Activated naive CD8-positive, alpha-beta T cell (primary cell): Measurements from ENCODE around the gene LARGE1.

Experiments
- H3K27ac Mint-ChIP-seq: one replicate; pipeline ENCODE4 v1.8.0; 2021; ENCODE audit warnings: mixed read lengths
- H3K27me3 Mint-ChIP-seq: one replicate; pipeline ENCODE4 v1.8.0; 2021; ENCODE audit warnings: mixed read lengths
- H3K36me3 Mint-ChIP-seq: one replicate; pipeline ENCODE4 v1.8.0; 2021; ENCODE audit warnings: mixed read lengths
- H3K4me1 Mint-ChIP-seq: one replicate; pipeline ENCODE4 v1.8.0; 2021; ENCODE audit warnings: low read depth, mixed read lengths
- H3K4me3 Mint-ChIP-seq: one replicate; pipeline ENCODE4 v1.8.0; 2021; ENCODE audit warnings: mild to moderate bottlenecking, mixed read lengths
- H3K9me3 Mint-ChIP-seq: one replicate; pipeline ENCODE4 v1.8.0; 2021; ENCODE audit warnings: low read depth, mixed read lengths

LARGE1 gene

DNA sequence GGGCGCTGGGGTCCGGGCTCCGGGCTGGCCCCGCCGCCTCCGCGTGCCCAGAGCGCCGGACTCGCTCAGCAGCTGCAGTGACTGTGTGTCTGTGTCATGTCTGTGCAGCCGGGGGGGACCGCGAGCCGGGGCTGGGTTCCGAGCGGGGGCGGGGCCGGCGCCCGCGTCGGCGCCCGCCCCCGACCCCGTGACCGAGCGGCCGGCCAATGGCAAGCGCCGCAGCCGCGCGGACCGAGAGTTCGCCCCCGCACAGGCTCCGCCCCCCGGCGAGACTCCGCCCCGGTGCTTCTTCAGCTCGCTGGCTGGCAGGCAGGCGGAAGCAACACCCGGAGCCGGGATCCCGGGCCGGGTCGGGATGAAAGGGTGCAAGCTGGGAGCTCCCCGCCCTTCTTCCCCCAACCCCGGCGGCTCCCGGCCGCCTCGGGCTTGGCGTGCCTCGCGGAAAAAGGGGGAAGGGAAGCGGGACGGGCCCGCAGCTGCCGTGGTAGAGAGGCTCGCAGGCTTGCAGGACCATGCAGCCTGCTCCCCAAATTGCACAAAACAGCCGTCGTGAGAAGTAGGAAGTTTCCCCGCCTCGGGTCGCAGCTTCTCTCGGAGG, 750 bp upstream of the LARGE1 start:
- Mint-ChIP-seq H3K27ac (no peak overlapping the region), H3K4me1 (peaks cover 25% of the 10 kb centered on the region), H3K4me3 (peak overlapping the region; percentile 85), H3K36me3 (no peaks in the 10 kb centered on the region), H3K9me3 (no peaks in the 10 kb centered on the region), H3K27me3 (peaks cover 25% of the 10 kb centered on the region)

DNA sequence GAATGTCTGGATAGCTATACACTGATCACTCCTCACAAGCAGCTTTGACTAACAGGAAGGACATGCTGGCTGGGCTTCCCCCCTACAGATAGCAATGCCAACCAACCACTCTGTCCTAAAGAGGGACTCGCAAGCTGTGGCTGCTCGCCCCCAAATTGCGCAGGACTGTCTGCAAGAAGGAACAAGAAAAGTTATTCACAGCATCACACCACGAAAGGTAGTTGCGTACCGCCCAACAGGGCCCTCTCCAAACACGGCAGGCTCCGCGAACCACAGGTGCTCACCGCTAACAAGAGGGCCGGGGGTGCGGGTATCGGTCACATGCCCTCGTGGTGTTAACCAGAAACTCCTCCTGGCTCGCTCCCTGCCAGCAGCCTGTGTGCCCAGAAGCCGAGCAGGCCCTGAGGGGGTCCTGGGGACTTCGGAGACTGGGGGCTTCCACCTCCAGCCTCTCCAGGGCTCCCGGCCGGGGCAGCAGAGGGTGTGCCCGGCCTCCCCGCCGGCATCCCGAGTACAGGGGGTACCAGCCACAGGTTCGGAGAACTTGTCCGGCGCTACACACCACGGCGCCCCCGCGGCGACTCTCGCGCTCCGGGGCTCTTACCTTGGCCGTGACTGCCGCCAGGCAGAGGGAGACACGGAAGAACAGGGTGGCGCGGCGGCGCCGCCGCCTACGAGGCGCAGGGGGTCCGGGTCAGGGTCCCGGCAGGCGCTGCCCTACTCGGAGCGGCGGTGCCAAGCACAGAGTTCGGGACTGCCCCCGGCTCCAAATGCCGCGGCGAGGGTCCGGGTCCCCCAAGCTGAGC, 682 bp downstream of the LARGE1 start:
- H3K4me3 Mint-ChIP-seq, result peak overlapping the region; percentile 83
- H3K27ac Mint-ChIP-seq, result no peak overlapping the region
- no peaks in the 10 kb centered on the region for H3K9me3 Mint-ChIP-seq
- H3K27me3 Mint-ChIP-seq, result peaks cover 24% of the 10 kb centered on the region
- peaks cover 25% of the 10 kb centered on the region for H3K4me1 Mint-ChIP-seq
- no peaks in the 10 kb centered on the region for H3K36me3 Mint-ChIP-seq

DNA sequence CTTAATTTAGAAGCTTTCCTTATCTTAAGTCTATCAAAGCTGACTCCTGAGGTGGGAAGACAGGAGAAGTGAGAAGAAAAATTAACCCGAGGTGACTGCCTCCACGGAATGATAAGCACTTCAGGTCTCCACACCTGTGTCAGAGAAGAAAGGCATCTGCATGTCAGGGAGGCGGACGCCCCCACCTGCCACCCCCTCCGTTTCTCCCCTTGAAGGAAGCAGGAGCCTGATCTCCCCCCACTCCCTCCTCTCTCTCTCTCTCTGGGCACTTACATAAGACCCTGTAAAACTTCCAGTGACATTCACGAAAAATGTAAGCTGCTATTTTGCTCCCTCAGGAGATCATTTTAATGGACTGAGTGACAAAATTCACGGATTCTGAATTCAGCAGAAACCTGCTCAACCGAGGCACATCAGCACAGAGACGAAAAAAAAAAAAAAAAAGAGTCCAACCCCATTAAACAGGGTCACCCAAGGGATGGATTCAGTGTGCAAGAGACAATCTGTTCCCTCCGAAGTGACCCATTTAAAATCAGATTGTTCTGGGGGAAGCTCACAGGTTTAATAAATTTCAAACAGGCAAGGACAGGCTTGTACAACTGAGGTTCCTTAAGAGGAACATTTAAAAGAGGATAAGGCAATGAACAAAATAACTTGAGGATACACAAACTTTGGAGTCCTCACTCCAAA, 1.5 kb downstream of the LARGE1 start:
- no peaks in the 10 kb centered on the region for H3K36me3 Mint-ChIP-seq
- no peaks in the 10 kb centered on the region for H3K9me3 Mint-ChIP-seq
- H3K27ac Mint-ChIP-seq, result no peak overlapping the region
- peaks cover 25% of the 10 kb centered on the region for H3K4me1 Mint-ChIP-seq
- peak overlapping the region; percentile 83 for H3K4me3 Mint-ChIP-seq
- peaks cover 25% of the 10 kb centered on the region for H3K27me3 Mint-ChIP-seq

DNA sequence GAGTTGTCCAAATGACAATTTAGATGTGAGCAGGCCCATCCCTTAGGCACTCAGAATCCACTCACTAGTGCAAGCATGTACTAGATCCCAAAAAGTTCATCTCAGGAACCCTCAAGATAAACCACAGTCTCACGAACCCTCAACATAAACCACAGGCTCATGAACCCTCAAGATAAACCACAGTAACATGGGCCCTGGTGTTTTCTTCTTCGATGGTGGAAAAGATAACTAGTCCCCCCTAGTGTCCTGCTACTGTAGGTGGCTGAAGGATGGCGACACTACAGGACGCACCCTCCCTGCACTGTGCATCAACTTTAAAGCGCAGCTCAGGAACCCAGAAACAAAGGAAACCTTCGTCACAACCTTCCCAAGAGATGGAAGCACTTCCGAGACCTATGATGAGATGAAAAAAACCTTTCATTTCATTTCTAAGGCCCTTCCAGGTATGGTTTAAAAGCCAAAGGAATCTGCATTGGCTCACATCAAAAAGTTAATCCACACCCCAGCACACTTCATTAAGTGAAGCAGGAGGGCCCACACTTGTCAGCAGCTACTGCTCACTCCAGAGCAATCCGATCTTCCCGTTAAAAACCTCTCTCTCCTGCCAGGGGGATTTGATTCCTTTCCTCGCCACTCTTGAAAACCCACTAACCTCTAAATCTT, 2.4 kb downstream of the LARGE1 start:
- H3K36me3 Mint-ChIP-seq, result no peaks in the 10 kb centered on the region
- no peak overlapping the region for H3K27ac Mint-ChIP-seq
- H3K9me3 Mint-ChIP-seq, result no peaks in the 10 kb centered on the region
- H3K4me3 Mint-ChIP-seq, result no peak overlapping the region
- H3K27me3 Mint-ChIP-seq, result peaks cover 18% of the 10 kb centered on the region
- peaks cover 19% of the 10 kb centered on the region for H3K4me1 Mint-ChIP-seq

DNA sequence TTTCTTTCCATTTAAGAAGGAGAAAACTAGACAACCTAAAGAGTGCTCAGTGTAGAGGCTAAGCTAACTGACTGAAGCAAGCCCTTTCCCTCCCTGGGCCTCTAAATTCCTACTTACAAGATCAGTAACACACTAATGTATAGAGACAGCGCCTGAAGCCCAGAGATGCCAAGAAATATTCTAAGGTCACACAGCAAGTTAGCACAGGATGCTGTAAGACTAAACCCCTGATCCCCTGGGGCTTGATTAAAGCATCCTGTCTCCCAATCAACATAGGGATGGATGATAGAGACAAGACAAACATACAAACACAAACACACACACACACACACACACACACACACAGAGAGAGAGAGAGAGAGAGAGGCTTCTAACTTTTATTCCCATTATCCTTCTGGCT, 5.6 kb downstream of the LARGE1 start:
- Mint-ChIP-seq H3K27me3 (peaks cover 22% of the 10 kb centered on the region), H3K4me1 (peaks cover 7% of the 10 kb centered on the region)

DNA sequence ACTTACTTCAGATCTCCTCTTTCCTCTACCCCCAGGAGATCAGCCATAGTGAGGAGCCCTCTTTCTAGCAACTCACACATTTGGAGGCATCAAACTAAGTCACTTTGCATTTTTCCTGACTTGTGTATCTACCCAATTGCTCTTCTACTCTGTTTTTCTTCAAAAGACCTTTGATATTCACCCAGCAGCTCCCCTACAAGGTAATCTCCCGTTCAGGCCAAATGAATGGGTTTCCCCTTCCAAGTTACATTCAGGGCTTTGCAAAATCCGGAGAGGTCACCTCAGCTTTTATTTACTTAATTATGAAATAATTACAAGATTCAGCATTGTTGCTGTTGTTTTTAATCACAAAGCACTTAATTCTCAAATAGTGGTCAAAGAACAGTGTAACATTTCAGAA, 6.1 kb downstream of the LARGE1 start:
- no peak overlapping the region for H3K27ac Mint-ChIP-seq

More for the DNA sequence above, 5.6 kb downstream of the LARGE1 start:
- no peaks in the 10 kb centered on the region for H3K36me3 Mint-ChIP-seq
- H3K27ac Mint-ChIP-seq, result no peak overlapping the region
- no peaks in the 10 kb centered on the region for H3K9me3 Mint-ChIP-seq
- H3K4me3 Mint-ChIP-seq, result no peak overlapping the region

DNA sequence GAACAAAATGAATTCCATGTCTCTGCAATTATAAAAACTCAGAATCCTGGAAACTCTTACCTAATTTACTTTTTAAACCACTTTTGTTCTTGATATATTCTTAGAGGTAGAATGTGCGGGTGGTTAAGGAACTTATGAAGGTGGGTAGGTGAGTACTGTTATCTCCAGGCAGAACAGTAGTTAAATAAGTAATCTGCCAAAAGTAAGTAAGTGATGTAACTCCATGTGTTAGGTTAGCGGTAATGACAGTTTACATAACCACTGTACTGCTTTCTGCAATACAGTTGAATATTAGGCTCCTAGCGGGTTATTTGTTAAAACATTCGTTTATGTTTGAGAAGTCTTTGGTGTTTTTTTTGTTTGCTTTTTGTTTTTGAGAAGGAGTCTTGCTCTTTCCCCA, 7.1 kb downstream of the LARGE1 start:
- peaks cover under 1% of the 10 kb centered on the region for H3K4me1 Mint-ChIP-seq
- no peaks in the 10 kb centered on the region for H3K9me3 Mint-ChIP-seq
- H3K36me3 Mint-ChIP-seq, result no peaks in the 10 kb centered on the region
- H3K27me3 Mint-ChIP-seq, result peaks cover 14% of the 10 kb centered on the region
- H3K27ac Mint-ChIP-seq, result no peak overlapping the region
- no peak overlapping the region for H3K4me3 Mint-ChIP-seq

More for the DNA sequence above, 6.1 kb downstream of the LARGE1 start:
- no peaks in the 10 kb centered on the region for H3K9me3 Mint-ChIP-seq
- H3K27me3 Mint-ChIP-seq, result peaks cover 20% of the 10 kb centered on the region
- H3K36me3 Mint-ChIP-seq, result no peaks in the 10 kb centered on the region
- peaks cover 4% of the 10 kb centered on the region for H3K4me1 Mint-ChIP-seq
- no peak overlapping the region for H3K4me3 Mint-ChIP-seq

DNA sequence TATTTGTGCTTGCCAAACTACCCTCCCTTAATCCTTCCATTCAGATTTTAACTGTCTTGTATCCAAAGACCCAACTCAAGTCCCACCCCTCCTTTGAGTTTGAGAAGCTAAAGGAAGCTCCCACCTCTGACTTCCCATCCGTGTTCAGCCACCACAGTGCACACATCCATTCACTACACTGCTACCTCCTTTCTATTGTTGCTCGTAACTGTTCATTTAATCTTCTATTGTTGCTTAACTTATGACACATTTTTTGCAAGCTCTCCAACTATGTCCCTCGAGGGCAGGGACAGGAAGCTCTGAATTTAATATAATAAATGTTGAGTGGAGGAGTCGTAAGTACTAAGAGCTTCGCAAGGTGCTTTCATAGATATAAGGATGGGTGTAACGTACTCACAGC, 10.4 kb downstream of the LARGE1 start:
- Mint-ChIP-seq H3K9me3 (no peaks in the 10 kb centered on the region), H3K4me1 (no peaks in the 10 kb centered on the region), H3K27ac (no peak overlapping the region), H3K27me3 (peaks cover 7% of the 10 kb centered on the region), H3K36me3 (no peaks in the 10 kb centered on the region), H3K4me3 (no peak overlapping the region)

DNA sequence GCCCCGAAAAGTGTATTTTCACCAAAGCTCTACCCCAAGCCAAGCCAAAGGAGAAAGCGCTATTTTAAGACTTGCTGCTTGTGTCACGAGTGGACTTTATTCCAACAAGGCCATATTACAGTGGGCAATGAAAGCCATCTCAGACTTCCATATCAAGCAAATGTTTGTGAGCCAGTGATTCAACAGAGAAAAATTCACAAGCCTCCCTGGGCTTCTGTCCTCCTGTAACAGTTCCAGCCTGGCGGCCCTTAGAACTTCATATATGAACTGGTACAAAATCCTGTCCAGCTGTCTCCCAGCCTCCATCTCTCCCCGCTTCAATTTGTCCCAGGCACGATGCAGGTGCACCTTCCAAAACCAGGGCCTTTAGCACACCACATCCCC, 11.2 kb downstream of the LARGE1 start:
- H3K4me3 Mint-ChIP-seq, result no peak overlapping the region
- H3K36me3 Mint-ChIP-seq, result no peaks in the 10 kb centered on the region
- no peaks in the 10 kb centered on the region for H3K4me1 Mint-ChIP-seq
- H3K27me3 Mint-ChIP-seq, result peaks cover 7% of the 10 kb centered on the region
- no peaks in the 10 kb centered on the region for H3K9me3 Mint-ChIP-seq
- H3K27ac Mint-ChIP-seq, result no peak overlapping the region

DNA sequence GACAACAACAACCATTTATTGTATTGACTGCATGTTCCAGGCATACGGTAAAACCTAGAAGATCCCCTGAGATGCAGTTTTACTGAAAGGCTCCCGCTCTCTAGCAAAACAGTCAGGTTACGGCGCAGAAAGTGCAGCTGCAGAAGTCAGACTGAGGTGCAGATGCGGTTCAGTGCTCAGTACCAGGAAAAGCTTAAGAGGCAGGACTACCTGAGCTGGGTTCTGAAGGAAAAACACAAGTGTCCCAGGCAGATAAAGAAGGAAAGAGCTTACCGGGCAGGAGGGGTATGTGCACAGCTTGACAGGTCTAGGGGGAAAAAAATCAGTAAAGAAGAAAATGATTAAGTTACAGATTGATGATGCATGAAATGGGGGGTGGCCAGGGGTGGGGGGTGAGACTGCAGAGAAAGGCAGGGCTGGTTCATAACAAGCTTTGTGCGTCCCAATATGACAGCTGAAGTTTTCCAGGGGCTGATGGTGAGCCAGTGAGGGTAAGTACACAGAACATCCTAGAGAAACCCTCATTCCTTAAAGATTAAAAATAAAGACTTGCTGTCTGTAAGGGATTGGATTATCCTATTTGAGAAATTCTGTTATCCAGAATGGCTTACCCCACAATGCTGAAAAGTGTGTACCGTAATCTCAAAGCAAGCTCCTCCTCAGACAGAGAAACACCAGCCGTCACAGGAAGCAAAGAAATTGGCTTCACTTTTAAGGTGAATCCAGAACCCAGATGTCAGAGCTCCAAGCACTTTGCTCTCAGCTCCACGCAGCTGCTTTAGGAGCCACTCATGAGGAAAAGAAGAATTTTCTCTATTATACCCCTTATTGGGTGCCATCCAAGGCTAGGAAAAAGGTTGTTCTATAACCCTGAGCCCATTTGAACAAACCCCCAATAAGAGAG, 11.9 kb downstream of the LARGE1 start:
- Mint-ChIP-seq H3K27ac (no peak overlapping the region), H3K36me3 (no peaks in the 10 kb centered on the region), H3K9me3 (no peaks in the 10 kb centered on the region), H3K4me3 (no peak overlapping the region), H3K27me3 (peaks cover 6% of the 10 kb centered on the region), H3K4me1 (no peaks in the 10 kb centered on the region)

DNA sequence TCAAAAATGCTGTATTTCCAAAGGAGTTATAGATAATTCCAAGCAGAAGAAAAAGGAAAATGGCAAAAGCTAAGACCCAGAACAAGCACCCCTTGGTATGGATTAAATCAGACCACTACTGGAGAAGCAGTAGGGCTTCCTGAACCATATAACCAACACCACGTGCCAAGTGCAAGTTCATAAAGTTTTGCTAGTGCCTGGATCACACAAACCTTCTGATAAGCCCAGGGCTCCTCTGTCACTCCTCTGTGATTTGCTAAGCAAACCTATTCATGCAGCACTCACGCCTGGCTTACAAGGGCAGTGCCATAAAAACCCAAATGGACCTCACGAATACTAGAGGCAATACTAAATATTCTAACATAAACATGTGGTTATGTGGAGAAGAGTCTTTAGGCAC, 13.3 kb downstream of the LARGE1 start:
- Mint-ChIP-seq H3K27me3 (peaks cover 6% of the 10 kb centered on the region), H3K9me3 (no peaks in the 10 kb centered on the region), H3K4me1 (no peaks in the 10 kb centered on the region), H3K27ac (no peak overlapping the region), H3K36me3 (no peaks in the 10 kb centered on the region), H3K4me3 (no peak overlapping the region)

DNA sequence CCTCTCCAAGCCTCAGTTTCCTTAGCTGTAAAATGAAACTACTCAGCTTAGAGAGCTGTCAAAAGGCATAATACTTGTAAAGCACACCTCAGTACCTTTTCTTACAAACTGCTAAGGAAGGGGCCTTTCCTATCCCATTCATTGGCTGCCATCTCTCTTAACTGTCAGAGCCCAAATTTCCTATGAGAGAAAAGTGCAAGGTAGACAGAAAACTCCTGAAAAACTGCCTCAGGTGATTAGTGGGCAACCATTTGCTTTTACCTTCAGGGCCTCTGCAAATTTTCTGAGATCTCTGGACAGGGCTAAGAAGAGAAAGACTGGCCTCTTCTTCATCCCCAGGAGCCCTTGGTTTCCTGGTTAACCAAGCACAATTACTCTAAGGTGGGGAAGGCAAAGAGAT, 13.8 kb downstream of the LARGE1 start:
- no peaks in the 10 kb centered on the region for H3K4me1 Mint-ChIP-seq
- H3K9me3 Mint-ChIP-seq, result no peaks in the 10 kb centered on the region
- no peak overlapping the region for H3K4me3 Mint-ChIP-seq
- no peaks in the 10 kb centered on the region for H3K36me3 Mint-ChIP-seq
- no peak overlapping the region for H3K27ac Mint-ChIP-seq
- H3K27me3 Mint-ChIP-seq, result peaks cover 2% of the 10 kb centered on the region

DNA sequence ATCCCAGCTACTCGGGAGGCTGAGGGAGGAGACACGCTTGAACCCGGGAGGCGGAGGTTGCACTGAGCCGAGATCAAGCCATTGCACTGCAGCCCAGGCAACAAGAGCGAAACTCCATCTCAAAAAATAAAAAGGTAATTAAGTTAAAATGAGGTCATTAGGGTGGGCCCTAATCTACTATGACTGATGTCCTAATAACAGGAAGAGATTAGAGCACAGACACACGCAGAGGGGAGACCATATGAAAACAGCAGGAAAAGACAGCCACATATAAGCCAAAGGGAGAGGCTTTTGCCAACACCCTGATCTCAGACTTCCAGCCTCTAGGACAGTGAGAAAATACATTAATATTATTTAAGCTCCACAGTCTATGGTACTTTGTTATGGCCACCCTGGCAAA, 17.3 kb downstream of the LARGE1 start:
- no peak overlapping the region for H3K4me3 Mint-ChIP-seq
- no peaks in the 10 kb centered on the region for H3K27me3 Mint-ChIP-seq
- H3K36me3 Mint-ChIP-seq, result no peaks in the 10 kb centered on the region
- no peaks in the 10 kb centered on the region for H3K4me1 Mint-ChIP-seq
- no peaks in the 10 kb centered on the region for H3K9me3 Mint-ChIP-seq
- no peak overlapping the region for H3K27ac Mint-ChIP-seq

DNA sequence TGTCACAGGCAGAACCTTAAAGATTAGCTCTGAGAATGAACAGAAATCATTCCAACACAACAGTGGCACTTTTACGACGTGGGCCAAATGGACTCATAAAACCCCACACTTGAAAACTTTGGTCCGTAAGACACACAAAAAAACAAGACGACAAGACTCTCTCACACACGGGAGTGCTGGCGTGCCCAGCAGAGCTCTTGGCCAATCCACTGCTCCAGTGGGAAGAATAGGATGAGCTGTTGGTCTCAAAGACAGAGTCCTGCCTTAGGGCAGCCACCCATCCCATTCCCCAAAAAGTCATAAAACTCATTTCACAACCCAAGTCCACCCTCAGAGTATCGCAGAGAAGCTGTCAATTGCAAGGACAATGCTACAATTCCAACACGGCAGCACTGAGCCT, 18.2 kb downstream of the LARGE1 start:
- H3K9me3 Mint-ChIP-seq, result no peaks in the 10 kb centered on the region
- H3K27me3 Mint-ChIP-seq, result no peaks in the 10 kb centered on the region
- no peaks in the 10 kb centered on the region for H3K4me1 Mint-ChIP-seq
- no peaks in the 10 kb centered on the region for H3K36me3 Mint-ChIP-seq
- H3K4me3 Mint-ChIP-seq, result no peak overlapping the region
- H3K27ac Mint-ChIP-seq, result no peak overlapping the region
